Nephron progenitor cell (in vitro differentiated cells): ENCODE results near the gene ABHD2.
"Not testable (repeated sequence)": the region's sequence is repeated elsewhere in the genome, so short reads cannot be mapped to it uniquely, and the experiment has no call there.

Experiments used
- DNase-seq: peaks from one replicate; pipeline ENCODE4 v3.0.0; 2021
- H3K27ac Mint-ChIP-seq: 2 replicates; pipeline ENCODE4 v1.8.0; 2021; ENCODE audit warnings: mild to moderate bottlenecking, moderate library complexity, mixed read lengths
- H3K27me3 Mint-ChIP-seq: 2 replicates; pipeline ENCODE4 v1.8.0; 2021; ENCODE audit warnings: mild to moderate bottlenecking, low read depth, mixed read lengths; ENCODE audit not compliant: poor library complexity
- H3K36me3 Mint-ChIP-seq: 2 replicates; pipeline ENCODE4 v1.8.0; 2021; ENCODE audit warnings: low read depth, mixed read lengths
- H3K4me1 Mint-ChIP-seq: 2 replicates; pipeline ENCODE4 v1.8.0; 2021; ENCODE audit warnings: mixed read lengths
- H3K4me3 Mint-ChIP-seq: 2 replicates; pipeline ENCODE4 v1.8.0; 2021; ENCODE audit warnings: mild to moderate bottlenecking, moderate library complexity, mixed read lengths
- H3K9me3 Mint-ChIP-seq: 2 replicates; pipeline ENCODE4 v1.8.0; 2021; ENCODE audit warnings: mild to moderate bottlenecking, moderate library complexity, mixed read lengths
- CTCF ChIP-seq: fragments of 200-600 bp; sonication (generic); IDR thresholded peaks from 2 replicates; pipeline ENCODE4 v1.5.0; 2021; ENCODE audit warnings: antibody characterized with exemption

ABHD2 gene

GRCh38 chr15:89132611-89133507, 44.6 kb downstream of the ABHD2 start:
- Mint-ChIP-seq H3K9me3 (no peaks in the 10 kb centered on the region), H3K27ac (peak overlapping the region; percentile 3)

GRCh38 chr15:89135387-89136077, 47.3 kb downstream of the ABHD2 start:
- H3K4me3 Mint-ChIP-seq, H3K27ac Mint-ChIP-seq, H3K27me3 Mint-ChIP-seq, H3K9me3 Mint-ChIP-seq, DNase-seq: not testable (repeated sequence)
- H3K36me3 Mint-ChIP-seq = peaks cover 17% of the 10 kb centered on the region
- H3K4me1 Mint-ChIP-seq = peaks cover 16% of the 10 kb centered on the region

More at GRCh38 chr15:89132611-89133507, 44.6 kb downstream of the ABHD2 start:
- H3K27me3 Mint-ChIP-seq = no peaks in the 10 kb centered on the region
- H3K4me3 Mint-ChIP-seq = no peak overlapping the region
- no peak for DNase-seq
- peaks cover 5% of the 10 kb centered on the region for H3K4me1 Mint-ChIP-seq
- no peak for TF ChIP-seq CTCF
- H3K36me3 Mint-ChIP-seq = peaks cover 17% of the 10 kb centered on the region

- Mint-ChIP-seq H3K4me3 (no peak overlapping the region), H3K27me3 (peaks cover 4% of the 10 kb centered on the region), H3K9me3 (no peaks in the 10 kb centered on the region), H3K36me3 (peaks cover 13% of the 10 kb centered on the region), H3K27ac (no peak overlapping the region), H3K4me1 (peaks cover 16% of the 10 kb centered on the region)
- no peak for TF ChIP-seq CTCF
- no peak for DNase-seq
Measured at GRCh38 chr15:89136078-89136806, 48.0 kb downstream of the ABHD2 start.

GRCh38 chr15:89136818-89137772, 48.8 kb downstream of the ABHD2 start:
- peaks cover 16% of the 10 kb centered on the region for H3K4me1 Mint-ChIP-seq
- H3K27me3 Mint-ChIP-seq = peaks cover 4% of the 10 kb centered on the region
- no peak overlapping the region for H3K4me3 Mint-ChIP-seq
- no peak overlapping the region for H3K27ac Mint-ChIP-seq
- no peak for TF ChIP-seq CTCF
- H3K36me3 Mint-ChIP-seq = peaks cover 12% of the 10 kb centered on the region
- no peak for DNase-seq
- no peaks in the 10 kb centered on the region for H3K9me3 Mint-ChIP-seq

GRCh38 chr15:89137926-89138325, 49.7 kb downstream of the ABHD2 start:
- no peak overlapping the region for H3K27ac Mint-ChIP-seq
- H3K4me1 Mint-ChIP-seq = peaks cover 14% of the 10 kb centered on the region
- no peak overlapping the region for H3K4me3 Mint-ChIP-seq
- no peaks in the 10 kb centered on the region for H3K9me3 Mint-ChIP-seq
- peaks cover 4% of the 10 kb centered on the region for H3K27me3 Mint-ChIP-seq
- peaks cover 18% of the 10 kb centered on the region for H3K36me3 Mint-ChIP-seq
- no peak for DNase-seq
- TF ChIP-seq CTCF = no peak
